ENCODE results near the gene CACUL1.

DNA sequence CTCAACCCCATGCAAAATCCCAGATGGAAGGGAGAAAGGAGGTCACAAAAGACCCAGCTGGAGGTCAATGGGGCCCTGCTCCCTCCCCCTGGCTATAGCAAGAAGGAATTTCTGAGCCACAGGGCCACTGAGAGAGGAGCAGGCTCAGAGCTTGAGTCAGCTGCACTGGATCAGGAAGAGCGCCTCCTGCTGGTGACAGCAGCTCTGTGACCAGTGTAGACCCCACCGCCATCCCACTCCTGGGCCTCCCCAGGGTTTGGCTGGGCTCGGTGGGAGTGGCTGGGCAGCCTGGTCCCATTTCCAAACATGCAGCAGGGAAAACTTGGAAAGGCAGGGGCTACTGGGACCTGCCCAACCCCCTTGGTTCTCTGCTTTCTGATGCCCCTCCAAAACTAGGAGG, 127.8 kb downstream of the CACUL1 start:
- TF ChIP-seq, protein P1, sequence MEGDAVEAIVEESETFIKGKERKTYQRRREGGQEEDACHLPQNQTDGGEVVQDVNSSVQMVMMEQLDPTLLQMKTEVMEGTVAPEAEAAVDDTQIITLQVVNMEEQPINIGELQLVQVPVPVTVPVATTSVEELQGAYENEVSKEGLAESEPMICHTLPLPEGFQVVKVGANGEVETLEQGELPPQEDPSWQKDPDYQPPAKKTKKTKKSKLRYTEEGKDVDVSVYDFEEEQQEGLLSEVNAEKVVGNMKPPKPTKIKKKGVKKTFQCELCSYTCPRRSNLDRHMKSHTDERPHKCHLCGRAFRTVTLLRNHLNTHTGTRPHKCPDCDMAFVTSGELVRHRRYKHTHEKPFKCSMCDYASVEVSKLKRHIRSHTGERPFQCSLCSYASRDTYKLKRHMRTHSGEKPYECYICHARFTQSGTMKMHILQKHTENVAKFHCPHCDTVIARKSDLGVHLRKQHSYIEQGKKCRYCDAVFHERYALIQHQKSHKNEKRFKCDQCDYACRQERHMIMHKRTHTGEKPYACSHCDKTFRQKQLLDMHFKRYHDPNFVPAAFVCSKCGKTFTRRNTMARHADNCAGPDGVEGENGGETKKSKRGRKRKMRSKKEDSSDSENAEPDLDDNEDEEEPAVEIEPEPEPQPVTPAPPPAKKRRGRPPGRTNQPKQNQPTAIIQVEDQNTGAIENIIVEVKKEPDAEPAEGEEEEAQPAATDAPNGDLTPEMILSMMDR (IDR thresholded peaks at IDR 0.05; ENCODE audit: low read depth, low read length, poor library complexity, severe bottlenecking): peak; percentile 65
- TF ChIP-seq EZH2phosphoT487 (IDR thresholded peaks at IDR 0.05; ENCODE audit: borderline replicate concordance, low read length): no peak
